HEK293T (cell line): ENCODE data around the gene TSPAN9.

ENCODE experiments used
- CTCF ChIA-PET: fragments of 350-600 bp; formaldehyde crosslinking; extraction: SDS; loops from one replicate; lab custom pipeline; 2021; ENCODE audit warnings: antibody characterized with exemption, inconsistent platforms; lab: Yijun Ruan, JAX
- POLR2A ChIA-PET: fragments of 350-600 bp; formaldehyde crosslinking; extraction: SDS; loops from one replicate; lab custom pipeline; 2020; ENCODE audit warnings: antibody characterized with exemption, inconsistent platforms; lab: Yijun Ruan, JAX
- DNase-seq: peaks from one replicate; pipeline ENCODE4 v3.0.0; 2012; ENCODE audit warnings: mixed read lengths; ENCODE audit errors: extremely low spot score
- ARNT ChIP-seq: fragments of 450-650 bp; IDR thresholded peaks from 2 replicates; pipeline ENCODE4 v1.6.1; 2017; ENCODE audit warnings: mild to moderate bottlenecking
- BHLHE40 ChIP-seq: fragments of 450-650 bp; IDR thresholded peaks from 2 replicates; pipeline ENCODE4 v1.6.1; 2016; ENCODE audit warnings: mild to moderate bottlenecking, moderate library complexity, borderline replicate concordance
- CTBP1 ChIP-seq: fragments of 450-650 bp; IDR thresholded peaks from 2 replicates; pipeline ENCODE4 v1.6.1; 2016; ENCODE audit warnings: borderline replicate concordance
- ELF4 ChIP-seq: fragments of 450-650 bp; IDR thresholded peaks from 2 replicates; pipeline ENCODE4 v1.6.1; 2017; ENCODE audit warnings: antibody characterized with exemption
- FOXA1 ChIP-seq: fragments of 450-650 bp; IDR thresholded peaks from 2 replicates; pipeline ENCODE4 v1.6.1; 2016; ENCODE audit warnings: mild to moderate bottlenecking
- FOXK2 ChIP-seq: fragments of 450-650 bp; IDR thresholded peaks from 2 replicates; pipeline ENCODE4 v1.6.1; 2016; ENCODE audit warnings: mild to moderate bottlenecking
- FOXM1 ChIP-seq: fragments of 450-650 bp; IDR thresholded peaks from 2 replicates; pipeline ENCODE4 v1.6.1; 2017; ENCODE audit warnings: mild to moderate bottlenecking, borderline replicate concordance
- HDGF ChIP-seq: fragments of 450-650 bp; IDR thresholded peaks from 2 replicates; pipeline ENCODE4 v1.6.1; 2017; ENCODE audit warnings: antibody characterized with exemption, borderline replicate concordance
- L3MBTL2 ChIP-seq: fragments of 450-650 bp; conservative IDR thresholded peaks from 2 replicates; pipeline ENCODE4 v1.6.1; 2016; ENCODE audit warnings: mild to moderate bottlenecking
- LEF1 ChIP-seq: fragments of 450-650 bp; IDR thresholded peaks from 2 replicates; pipeline ENCODE4 v1.6.1; 2017; ENCODE audit warnings: mild to moderate bottlenecking, borderline replicate concordance
- NFRKB ChIP-seq: fragments of 450-650 bp; IDR thresholded peaks from 2 replicates; pipeline ENCODE4 v1.6.1; 2016; ENCODE audit warnings: mild to moderate bottlenecking, moderate library complexity
- PKNOX1 ChIP-seq: fragments of 450-650 bp; IDR thresholded peaks from 2 replicates; pipeline ENCODE4 v1.6.1; 2016
- SP1 ChIP-seq: fragments of 450-650 bp; IDR thresholded peaks from 2 replicates; pipeline ENCODE4 v1.6.1; 2017
- SUZ12 ChIP-seq: fragments of 450-650 bp; IDR thresholded peaks from 2 replicates; pipeline ENCODE4 v1.6.1; 2016; ENCODE audit warnings: mild to moderate bottlenecking
- TARDBP ChIP-seq: fragments of 450-650 bp; IDR thresholded peaks from 2 replicates; pipeline ENCODE4 v1.6.1; 2016
- ZNF384 ChIP-seq: fragments of 450-650 bp; IDR thresholded peaks from 2 replicates; pipeline ENCODE4 v1.6.1; 2016

Gene TSPAN9

DNA sequence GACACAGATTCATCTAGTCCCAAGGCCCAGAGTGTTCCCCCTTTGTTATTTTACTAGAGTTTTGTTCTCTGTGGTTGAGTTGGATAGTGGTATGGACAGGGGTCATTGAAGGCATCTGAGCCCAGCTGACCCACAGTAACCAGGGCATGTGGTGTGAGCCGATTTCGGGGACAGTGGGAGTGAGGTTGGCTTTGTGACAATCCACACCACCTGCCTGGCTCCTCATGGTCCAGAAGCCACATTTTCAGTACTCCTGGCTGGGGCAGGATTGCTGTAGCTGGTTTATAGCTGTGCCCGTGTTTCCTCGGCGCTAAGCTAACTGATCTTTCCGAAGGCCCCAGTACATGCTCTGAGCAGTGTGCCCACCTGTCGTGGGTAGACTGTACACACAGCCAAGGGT, 116.0 kb downstream of the TSPAN9 start:
- ChIA-PET POLR2A (no interaction called here), CTCF (interaction anchor here (1.5 kb wide), 1 partner anchor 10 kb away, joined by 6 read pairs; no protein-coding TSS in a partner anchor)
- no peak for DNase-seq
- TF ChIP-seq BHLHE40 = no peak
- no peak for TF ChIP-seq HDGF
- TF ChIP-seq CTBP1 = no peak
- no peak for TF ChIP-seq ARNT
- no peak for TF ChIP-seq FOXM1
- no peak for TF ChIP-seq TARDBP
- no peak for TF ChIP-seq L3MBTL2
- no peak for TF ChIP-seq ZNF384
- no peak for TF ChIP-seq ELF4
- no peak for TF ChIP-seq SP1
- TF ChIP-seq FOXK2 = no peak

DNA sequence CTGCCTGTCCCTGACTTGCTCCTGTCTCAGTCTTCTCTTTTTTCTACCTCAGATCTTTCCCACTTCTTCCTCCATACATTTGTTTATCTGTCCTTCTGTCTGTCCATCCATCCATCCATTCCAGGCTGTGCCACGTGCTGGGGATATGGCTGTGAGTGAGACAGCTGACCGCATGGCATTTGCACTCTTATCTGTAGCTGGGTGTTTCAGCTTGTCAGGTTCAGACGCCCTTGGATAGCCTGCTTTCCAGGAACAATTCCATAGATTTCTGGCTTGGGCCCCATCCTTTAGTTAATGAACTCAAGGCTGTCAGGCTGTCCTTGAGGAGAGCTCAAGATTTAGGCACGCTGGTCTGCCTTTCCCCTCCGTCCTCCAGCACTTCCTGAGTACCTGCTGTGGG, 116.6 kb downstream of the TSPAN9 start:
- DNase-seq = no peak
- CTCF ChIA-PET = interaction anchor here (0.6 to 1.5 kb wide), 3 partner anchors 9 to 120 kb away, joined by 3 to 6 read pairs (median 3); no protein-coding TSS in a partner anchor
- TF ChIP-seq LEF1 = no peak
- TF ChIP-seq CTBP1 = no peak
- TF ChIP-seq L3MBTL2 = no peak
- no peak for TF ChIP-seq ZNF384
- no peak for TF ChIP-seq FOXA1
- TF ChIP-seq BHLHE40 = no peak
- no peak for TF ChIP-seq FOXK2
- TF ChIP-seq NFRKB = no peak
- no peak for TF ChIP-seq TARDBP
- no peak for TF ChIP-seq ARNT
- TF ChIP-seq HDGF = no peak
- TF ChIP-seq SP1 = no peak
- no peak for TF ChIP-seq SUZ12
- TF ChIP-seq ELF4 = no peak
- TF ChIP-seq FOXM1 = no peak
- no peak for TF ChIP-seq PKNOX1
- POLR2A ChIA-PET = no interaction called here

DNA sequence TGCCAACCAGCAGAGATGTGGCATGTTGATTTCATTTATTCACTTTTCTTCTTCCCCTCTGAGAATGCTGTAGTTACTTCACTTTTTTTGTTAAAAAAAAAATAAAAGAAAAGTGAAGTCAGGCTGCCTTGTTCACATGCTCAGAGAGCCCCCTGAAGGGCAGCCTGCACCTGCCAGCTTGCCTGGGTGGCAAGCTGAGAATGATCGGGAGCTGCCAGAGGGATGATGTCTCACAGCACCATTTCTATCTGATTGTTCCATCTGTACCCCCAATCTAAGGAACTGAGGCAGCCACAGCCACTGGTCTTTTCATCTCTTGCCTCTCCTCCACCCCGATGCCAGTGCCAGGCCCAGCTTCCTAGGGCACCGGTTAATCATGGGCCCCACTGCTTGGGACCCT, 118.2 kb downstream of the TSPAN9 start:
- no peak for DNase-seq
- ChIA-PET CTCF (no interaction called here), POLR2A (interaction anchor here (1.4 kb wide), 1 partner anchor 10 kb away, joined by 8 read pairs; no protein-coding TSS in a partner anchor)
- TF ChIP-seq BHLHE40 = no peak

DNA sequence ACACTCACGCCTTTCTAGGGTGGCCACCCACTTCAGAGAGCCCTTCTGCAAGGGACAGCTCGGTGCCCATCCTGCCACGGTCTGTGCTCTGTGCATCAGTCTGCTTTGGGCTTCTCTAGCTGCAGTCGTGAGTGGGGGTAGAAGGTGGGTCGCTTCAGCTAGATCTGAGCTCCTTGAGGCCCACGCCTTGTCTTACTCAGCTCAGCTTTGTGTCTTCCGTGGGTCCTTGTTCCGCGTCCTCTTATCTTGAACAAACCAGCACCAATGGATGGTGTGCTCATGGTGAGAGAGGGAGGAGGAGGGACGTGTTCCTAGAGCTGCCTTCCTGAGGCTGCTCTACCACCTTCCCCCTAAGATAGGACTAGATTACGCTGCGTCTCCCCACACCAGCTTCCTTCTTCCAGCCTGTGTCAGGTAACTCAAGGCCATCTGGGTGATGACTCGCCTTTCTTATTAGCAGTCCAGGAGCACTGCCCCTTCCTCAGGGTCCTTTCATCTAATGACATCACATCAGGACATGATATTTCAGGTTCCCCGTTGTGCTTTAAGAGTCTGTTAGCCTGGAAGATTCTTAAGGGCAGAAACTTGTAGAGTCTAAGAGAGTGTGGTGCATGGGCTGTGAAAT, 118.8 kb downstream of the TSPAN9 start:
- TF ChIP-seq L3MBTL2 (no peak), SP1 (no peak), FOXM1 (no peak), HDGF (no peak), SUZ12 (no peak), FOXA1 (no peak), CTBP1 (no peak), ELF4 (no peak), TARDBP (no peak), FOXK2 (no peak), ARNT (no peak), PKNOX1 (no peak), BHLHE40 (no peak), ZNF384 (no peak)
- no peak for DNase-seq
- POLR2A ChIA-PET = interaction anchor here (1.4 kb wide), 1 partner anchor 10 kb away, joined by 8 read pairs; no protein-coding TSS in a partner anchor
- CTCF ChIA-PET = no interaction called here

- no peak for DNase-seq
- TF ChIP-seq LEF1 = no peak
- TF ChIP-seq BHLHE40 = no peak
- no peak for TF ChIP-seq FOXA1
- TF ChIP-seq CTBP1 = no peak
- TF ChIP-seq ZNF384 = no peak
- TF ChIP-seq L3MBTL2 = no peak
- TF ChIP-seq PKNOX1 = no peak
- TF ChIP-seq SUZ12 = no peak
- TF ChIP-seq FOXK2 = no peak
- ChIA-PET POLR2A (no interaction called here), CTCF (no interaction called here)
Measured at GRCh38 chr12:3196488-3196887, 119.3 kb downstream of the TSPAN9 start.

GRCh38 chr12:3197131-3197818, 120.1 kb downstream of the TSPAN9 start:
- no peak for DNase-seq
- ChIA-PET POLR2A (no interaction called here), CTCF (interaction anchor here (0.7 kb wide), 1 partner anchor 103 kb away, joined by 3 read pairs; no protein-coding TSS in a partner anchor)
- TF ChIP-seq ZNF384 (no peak), CTBP1 (no peak), FOXA1 (no peak), TARDBP (no peak), NFRKB (no peak), SP1 (no peak), BHLHE40 (no peak), ARNT (no peak)
